Measurements from ENCODE around the gene GKAP1.
"Not testable (repeated sequence)": the region's sequence is repeated elsewhere in the genome, so short reads cannot be mapped to it uniquely, and the experiment has no call there.

DNA sequence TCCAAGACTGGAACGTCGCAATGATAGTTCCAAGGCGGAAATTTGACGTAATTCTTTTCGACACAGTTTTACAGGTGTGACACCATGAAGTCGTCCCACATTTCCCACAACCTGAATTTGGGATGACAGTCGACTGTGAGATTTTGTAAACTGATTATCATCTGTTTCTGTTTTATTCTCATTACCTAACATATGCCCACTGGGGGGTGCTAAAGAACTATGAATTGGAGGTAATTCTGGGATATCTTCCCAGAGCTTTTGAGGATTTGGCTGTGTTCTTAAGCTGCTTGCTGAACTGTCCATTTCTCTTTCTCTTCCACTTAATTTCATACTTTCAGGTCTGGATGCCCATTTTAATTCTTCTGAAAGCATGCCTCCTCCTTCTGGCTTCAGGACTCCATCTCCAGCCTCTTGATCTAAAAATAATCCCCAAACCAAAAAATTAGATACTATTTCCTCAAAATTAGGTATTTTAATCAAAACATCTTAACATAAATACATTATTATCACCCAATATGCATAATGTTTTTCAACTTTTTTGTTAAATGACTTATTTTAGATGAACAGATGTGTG, 19.6 kb upstream of the GKAP1 start:
- not testable (repeated sequence) for TF ChIP-seq EZH2 (IDR thresholded peaks at IDR 0.05; ENCODE audit: borderline replicate concordance, low read depth, low read length, severe bottlenecking)
- TF ChIP-seq, protein P1, sequence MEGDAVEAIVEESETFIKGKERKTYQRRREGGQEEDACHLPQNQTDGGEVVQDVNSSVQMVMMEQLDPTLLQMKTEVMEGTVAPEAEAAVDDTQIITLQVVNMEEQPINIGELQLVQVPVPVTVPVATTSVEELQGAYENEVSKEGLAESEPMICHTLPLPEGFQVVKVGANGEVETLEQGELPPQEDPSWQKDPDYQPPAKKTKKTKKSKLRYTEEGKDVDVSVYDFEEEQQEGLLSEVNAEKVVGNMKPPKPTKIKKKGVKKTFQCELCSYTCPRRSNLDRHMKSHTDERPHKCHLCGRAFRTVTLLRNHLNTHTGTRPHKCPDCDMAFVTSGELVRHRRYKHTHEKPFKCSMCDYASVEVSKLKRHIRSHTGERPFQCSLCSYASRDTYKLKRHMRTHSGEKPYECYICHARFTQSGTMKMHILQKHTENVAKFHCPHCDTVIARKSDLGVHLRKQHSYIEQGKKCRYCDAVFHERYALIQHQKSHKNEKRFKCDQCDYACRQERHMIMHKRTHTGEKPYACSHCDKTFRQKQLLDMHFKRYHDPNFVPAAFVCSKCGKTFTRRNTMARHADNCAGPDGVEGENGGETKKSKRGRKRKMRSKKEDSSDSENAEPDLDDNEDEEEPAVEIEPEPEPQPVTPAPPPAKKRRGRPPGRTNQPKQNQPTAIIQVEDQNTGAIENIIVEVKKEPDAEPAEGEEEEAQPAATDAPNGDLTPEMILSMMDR (IDR thresholded peaks at IDR 0.05; ENCODE audit: borderline replicate concordance, extremely low read depth, low read length, poor library complexity, severe bottlenecking), result peak; percentile 10
